GM10266 (cell line): ENCODE measurements around the gene CAPNS1.
"Not testable (repeated sequence)": the region's sequence is repeated elsewhere in the genome, so short reads cannot be mapped to it uniquely, and the experiment has no call there.

Experiments
- DNase-seq: peaks from one replicate; pipeline ENCODE4 v3.0.0; 2012; ENCODE audit errors: extremely low spot score
- CTCF ChIP-seq: IDR thresholded peaks from 2 replicates; pipeline ENCODE4 v1.5.1; 2012; ENCODE audit warnings: mild to moderate bottlenecking, low read depth; ENCODE audit not compliant: control insufficient read depth, insufficient read depth; ENCODE audit errors: missing control alignments

Gene CAPNS1

GRCh38 chr19:36128392-36128736, 11.5 kb upstream of the CAPNS1 start:
- no peak for TF ChIP-seq CTCF
- DNase-seq, result no peak

DNA sequence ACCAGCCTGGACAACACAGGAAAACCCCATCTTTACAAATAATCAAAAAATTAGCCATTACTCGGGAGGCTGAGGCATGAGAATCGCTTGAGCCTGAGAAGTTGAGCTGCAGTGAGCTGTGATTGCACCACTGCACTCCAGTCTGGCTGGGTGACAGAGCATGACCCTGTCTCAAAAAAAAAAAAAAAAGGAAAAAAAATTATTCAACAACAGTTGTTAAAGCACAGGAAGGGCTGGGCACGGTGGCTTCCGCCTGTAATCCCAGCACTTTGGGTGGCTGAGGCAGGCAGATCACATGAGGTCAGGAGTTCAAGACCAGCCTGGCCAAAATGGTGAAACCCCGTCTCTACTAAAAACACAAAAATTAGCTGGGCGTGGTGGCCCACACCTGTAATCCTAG, 8.6 kb upstream of the CAPNS1 start:
- not testable (repeated sequence) for DNase-seq

DNA sequence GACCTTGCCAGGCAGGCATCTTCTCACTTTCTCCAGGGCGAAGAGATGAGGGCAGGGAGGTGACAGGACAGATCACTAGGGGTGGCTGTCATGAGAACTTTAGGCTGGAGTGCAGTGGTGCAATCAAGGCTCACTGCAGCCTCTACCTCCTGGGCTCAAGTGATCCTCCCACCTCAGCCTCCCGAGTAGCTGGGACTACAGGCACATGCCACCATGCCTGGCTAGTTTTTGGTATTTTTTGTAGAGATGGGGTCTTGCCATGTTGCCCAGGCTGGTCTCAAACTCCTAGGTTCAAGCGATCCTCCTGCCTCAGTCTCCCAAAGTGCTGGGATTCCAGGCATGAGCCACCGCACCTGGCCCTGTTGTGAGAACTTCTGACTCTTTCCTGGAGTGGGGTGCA, 5.0 kb upstream of the CAPNS1 start:
- not testable (repeated sequence) for DNase-seq

GRCh38 chr19:36136964-36137686, 2.7 kb upstream of the CAPNS1 start:
- no peak for TF ChIP-seq CTCF
- DNase-seq, result peak; percentile 5

DNA sequence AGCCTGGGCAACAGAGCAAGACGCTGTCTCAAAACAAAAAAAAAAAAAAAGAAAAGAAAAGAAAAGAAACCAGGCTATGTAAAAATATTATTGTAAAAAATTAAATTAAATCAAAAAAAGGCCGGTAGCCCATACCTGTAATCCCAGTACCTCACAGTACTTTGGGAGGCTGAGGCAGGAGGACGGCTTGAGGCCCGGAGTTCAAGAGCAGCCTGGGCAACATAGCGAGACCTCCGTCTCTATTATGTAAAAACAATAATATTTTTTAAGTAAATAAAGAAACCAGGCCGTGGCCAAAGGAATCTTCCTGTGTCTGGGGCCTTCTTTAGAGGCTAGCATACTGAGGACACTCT, 770 bp upstream of the CAPNS1 start:
- TF ChIP-seq CTCF, result no peak
- no peak for DNase-seq

GRCh38 chr19:36140304-36141038, 605 bp downstream of the CAPNS1 start:
- TF ChIP-seq CTCF, result no peak
- DNase-seq, result peak; percentile 89

DNA sequence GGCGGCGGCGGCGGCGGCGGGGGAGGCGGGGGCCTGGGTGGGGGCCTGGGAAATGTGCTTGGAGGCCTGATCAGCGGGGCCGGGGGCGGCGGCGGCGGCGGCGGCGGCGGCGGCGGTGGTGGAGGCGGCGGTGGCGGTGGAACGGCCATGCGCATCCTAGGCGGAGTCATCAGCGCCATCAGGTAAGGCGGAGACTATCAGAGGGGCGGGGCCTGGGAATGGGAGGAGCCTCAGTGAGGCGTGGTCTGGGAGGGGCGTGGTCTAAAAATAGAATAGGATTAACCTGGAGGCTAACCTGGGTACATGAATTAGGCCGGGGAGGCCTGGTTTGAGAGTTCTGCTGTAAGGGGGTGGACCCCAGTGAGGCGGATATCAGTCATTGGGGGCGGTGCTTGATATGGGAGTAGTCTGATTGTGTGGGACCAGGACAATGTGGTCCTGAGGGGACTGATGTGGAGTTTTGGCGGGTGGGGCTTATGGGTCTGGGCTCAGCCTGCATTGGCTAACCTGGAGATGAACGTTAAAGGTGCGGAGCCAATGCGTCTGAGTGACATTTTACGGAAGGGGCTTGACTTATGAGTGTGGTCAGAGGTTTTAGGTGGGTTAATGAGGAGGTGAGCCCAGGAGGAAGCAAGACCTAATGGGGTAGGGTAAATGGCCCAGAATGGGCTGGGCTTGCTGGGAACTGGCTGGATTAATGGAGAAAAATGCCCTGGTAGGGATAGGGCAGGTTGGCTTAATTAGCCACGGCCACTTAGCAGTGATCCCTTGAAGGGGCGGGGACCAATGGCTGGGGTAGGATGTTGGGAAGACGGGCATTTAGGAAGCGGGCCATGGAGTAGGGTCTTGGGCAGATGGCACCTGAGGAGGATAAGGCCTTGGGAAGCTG, 1.4 kb downstream of the CAPNS1 start:
- TF ChIP-seq CTCF, result no peak
- peak; percentile 96 for DNase-seq

GRCh38 chr19:36142046-36142445, 2.2 kb downstream of the CAPNS1 start:
- no peak for TF ChIP-seq CTCF

More at GRCh38 chr19:36142046-36142445, 2.2 kb downstream of the CAPNS1 start:
- no peak for DNase-seq
